Renal cortical epithelial cell (primary cell): Measurements from ENCODE around the gene DENR. TPM values are rescaled to one million over a fixed set of nuclear protein-coding genes. Genes with fewer than 3 reads are reported as not detected.

Source experiments
- DNase-seq: peaks from one replicate; pipeline ENCODE4 v3.0.0-alpha.2; 2011; ENCODE audit warnings: low read depth
- total RNA-seq: library from RNA; depleted of rRNA; stranded (reverse); fragments of >200 nt; gene quantifications from 2 replicates; pipeline ENCODE4 v1.2.3, GENCODE V29; 2014

Gene DENR
- total RNA-seq, 1 donor from 2014 or later = 46.7 TPM

GRCh38 chr12:122820138-122820537 is 67.5 kb downstream of the DENR start:
- DNase-seq = no peak

Other genes starting within 250 kb of the DENR start
- 30.4 and 66.5 TPM in 2 replicates for gene RSRC2, start 225.9 kb upstream of the DENR start, total RNA-seq
- gene KNTC1, start 225.6 kb upstream of the DENR start, total RNA-seq = 11.8 and 26.2 TPM in 2 replicates
- under 0.01 TPM in 1 of 2 replicates, not detected in the other for gene HCAR2, start 49.5 kb upstream of the DENR start, total RNA-seq
- gene HCAR3, start 36.0 kb upstream of the DENR start, total RNA-seq = not detected in 2 replicates
- 0.60 and 0.87 TPM in 2 replicates for gene HCAR1, start 22.0 kb upstream of the DENR start, total RNA-seq
- gene CCDC62, start 21.7 kb downstream of the DENR start, total RNA-seq = 0.65 and 1.2 TPM in 2 replicates
- 90.6 and 93.9 TPM in 2 replicates for gene HIP1R, start 82.6 kb downstream of the DENR start, total RNA-seq
- gene VPS37B, start 143.3 kb downstream of the DENR start, total RNA-seq = 14.1 and 25.8 TPM in 2 replicates
- gene ABCB9, start 213.6 kb downstream of the DENR start, total RNA-seq = 3.0 and 6.5 TPM in 2 replicates
- 9.9 and 12.7 TPM in 2 replicates for gene OGFOD2, start 222.4 kb downstream of the DENR start, total RNA-seq
- gene ARL6IP4, start 227.9 kb downstream of the DENR start, total RNA-seq = 119 and 198 TPM in 2 replicates